ENCODE data around the gene HIVEP3. TPM values are rescaled to one million over a fixed set of nuclear protein-coding genes. Genes with fewer than 3 reads are reported as not detected.

Gene HIVEP3
- total RNA-seq, 1 experiment from 2014 or later, result 3.1 TPM

DNA sequence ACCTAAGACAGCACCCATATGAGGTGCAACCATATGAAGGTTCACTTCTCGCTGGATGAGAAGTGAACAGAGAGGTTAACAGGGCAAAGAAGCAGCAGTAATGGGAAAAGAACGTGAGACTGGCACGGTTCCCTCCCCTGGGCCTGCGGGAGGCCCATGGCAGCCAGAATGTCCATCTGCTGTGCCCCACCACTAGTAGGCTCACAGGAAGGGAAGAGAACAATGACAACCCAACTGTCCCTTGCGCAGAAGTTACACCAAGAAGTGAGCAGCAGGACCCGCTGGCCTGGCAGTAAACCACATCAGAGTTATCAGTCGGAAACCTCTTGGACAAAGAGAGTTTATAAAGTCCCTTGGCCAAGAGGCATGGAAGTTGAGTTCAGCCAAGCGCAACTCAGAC, 11.3 kb downstream of the HIVEP3 start:
- no peak for DNase-seq (ENCODE audit: low spot score)
- BruUV-seq (replicated peaks), result no TSS peak
- Histone ChIP-seq H3K27me3 (replicated peaks; ENCODE audit: insufficient read depth, low read depth, low read length, poor library complexity) (peaks cover 20% of the 10 kb centered on the region), H3K4me1 (ENCODE audit: insufficient read depth, low read length, poor library complexity, severe bottlenecking) (no peaks in the 10 kb centered on the region), H3K36me3 (ENCODE audit: insufficient read depth, low read length, poor library complexity, severe bottlenecking) (no peaks in the 10 kb centered on the region), H3K4me3 (ENCODE audit: low read depth, low read length, poor library complexity, severe bottlenecking) (no peak overlapping the region), H3K9me3 (ENCODE audit: low read depth, low read length, poor library complexity, severe bottlenecking) (no peaks in the 10 kb centered on the region), H3K27ac (ENCODE audit: low read depth, low read length, poor library complexity, severe bottlenecking) (no peak overlapping the region)
- intact Hi-C loops (cut with micrococcal nuclease; ENCODE audit: unreplicated experiment), result no loop called here
- TF ChIP-seq EZH2 (IDR thresholded peaks at IDR 0.05; ENCODE audit: borderline replicate concordance, low read depth, low read length, poor library complexity, severe bottlenecking), result no peak
- TF ChIP-seq, protein P1, sequence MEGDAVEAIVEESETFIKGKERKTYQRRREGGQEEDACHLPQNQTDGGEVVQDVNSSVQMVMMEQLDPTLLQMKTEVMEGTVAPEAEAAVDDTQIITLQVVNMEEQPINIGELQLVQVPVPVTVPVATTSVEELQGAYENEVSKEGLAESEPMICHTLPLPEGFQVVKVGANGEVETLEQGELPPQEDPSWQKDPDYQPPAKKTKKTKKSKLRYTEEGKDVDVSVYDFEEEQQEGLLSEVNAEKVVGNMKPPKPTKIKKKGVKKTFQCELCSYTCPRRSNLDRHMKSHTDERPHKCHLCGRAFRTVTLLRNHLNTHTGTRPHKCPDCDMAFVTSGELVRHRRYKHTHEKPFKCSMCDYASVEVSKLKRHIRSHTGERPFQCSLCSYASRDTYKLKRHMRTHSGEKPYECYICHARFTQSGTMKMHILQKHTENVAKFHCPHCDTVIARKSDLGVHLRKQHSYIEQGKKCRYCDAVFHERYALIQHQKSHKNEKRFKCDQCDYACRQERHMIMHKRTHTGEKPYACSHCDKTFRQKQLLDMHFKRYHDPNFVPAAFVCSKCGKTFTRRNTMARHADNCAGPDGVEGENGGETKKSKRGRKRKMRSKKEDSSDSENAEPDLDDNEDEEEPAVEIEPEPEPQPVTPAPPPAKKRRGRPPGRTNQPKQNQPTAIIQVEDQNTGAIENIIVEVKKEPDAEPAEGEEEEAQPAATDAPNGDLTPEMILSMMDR (conservative IDR thresholded peaks at IDR 0.05; ENCODE audit: low read depth, low read length), result no peak
- ChIA-PET CTCF (no interaction called here), POLR2A (ENCODE audit: low non-redundant PET) (no interaction called here)

DNA sequence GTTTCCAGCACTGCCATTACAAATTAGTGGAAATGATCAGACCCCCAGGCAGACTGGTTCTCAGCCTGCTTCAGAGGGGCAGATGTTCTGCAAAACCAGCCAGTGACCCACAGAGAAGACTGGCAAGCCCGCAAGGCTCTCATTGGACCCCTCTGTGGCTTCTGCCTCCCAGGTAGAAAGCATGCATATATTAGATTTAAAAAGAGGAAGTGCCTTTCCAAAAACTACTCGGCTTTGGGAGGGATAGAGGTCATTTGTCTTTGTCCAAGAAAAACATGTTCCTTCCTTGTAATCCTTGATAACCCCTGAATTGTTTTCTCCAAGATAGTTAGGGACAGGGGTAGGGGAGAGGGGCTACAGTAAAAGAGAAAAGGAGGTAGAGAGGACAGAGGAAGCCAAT, 11.8 kb downstream of the HIVEP3 start:
- Histone ChIP-seq H3K36me3 (ENCODE audit: insufficient read depth, low read length, poor library complexity, severe bottlenecking) (no peaks in the 10 kb centered on the region), H3K27ac (ENCODE audit: low read depth, low read length, poor library complexity, severe bottlenecking) (no peak overlapping the region), H3K27me3 (replicated peaks; ENCODE audit: insufficient read depth, low read depth, low read length, poor library complexity) (peaks cover 20% of the 10 kb centered on the region), H3K4me1 (ENCODE audit: insufficient read depth, low read length, poor library complexity, severe bottlenecking) (no peaks in the 10 kb centered on the region), H3K9me3 (ENCODE audit: low read depth, low read length, poor library complexity, severe bottlenecking) (no peaks in the 10 kb centered on the region), H3K4me3 (ENCODE audit: low read depth, low read length, poor library complexity, severe bottlenecking) (no peak overlapping the region)
- ChIA-PET POLR2A (ENCODE audit: low non-redundant PET) (no interaction called here), CTCF (no interaction called here)
- TF ChIP-seq, protein P1 (conservative IDR thresholded peaks at IDR 0.05; ENCODE audit: low read depth, low read length), result no peak
- TF ChIP-seq EZH2 (IDR thresholded peaks at IDR 0.05; ENCODE audit: borderline replicate concordance, low read depth, low read length, poor library complexity, severe bottlenecking), result no peak
- BruUV-seq (replicated peaks), result no TSS peak
- intact Hi-C loops (cut with micrococcal nuclease; ENCODE audit: unreplicated experiment), result no loop called here
- DNase-seq (ENCODE audit: low spot score), result no peak

DNA sequence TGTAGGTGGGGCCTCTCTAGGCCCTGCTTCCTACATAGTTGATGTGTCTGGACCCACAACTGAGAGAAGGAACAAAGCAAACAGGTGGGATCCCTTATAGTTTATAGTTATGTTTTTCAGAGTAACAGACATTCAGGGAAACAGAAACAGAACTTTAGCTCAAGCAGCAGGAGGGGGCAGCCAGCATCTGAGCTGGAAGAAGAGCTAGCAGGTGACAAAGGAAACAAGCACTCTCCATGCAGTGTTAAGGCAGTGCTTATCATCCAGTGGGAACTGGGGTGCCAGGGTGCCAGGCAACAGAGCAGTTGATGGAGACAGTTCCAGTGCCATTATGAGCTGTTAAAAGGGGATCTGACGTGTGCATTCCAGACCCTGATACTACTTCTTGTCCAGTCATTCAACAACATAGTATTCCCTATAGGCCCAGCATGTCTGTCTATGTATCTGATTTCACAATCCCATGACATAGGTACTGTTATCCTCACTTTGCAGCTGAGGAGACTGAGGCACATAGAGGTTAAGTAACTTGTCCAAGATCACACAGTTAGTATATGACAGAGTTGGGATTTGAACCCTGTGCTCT, 13.5 kb downstream of the HIVEP3 start:
- no peak for TF ChIP-seq EZH2 (IDR thresholded peaks at IDR 0.05; ENCODE audit: borderline replicate concordance, low read depth, low read length, poor library complexity, severe bottlenecking)
- TF ChIP-seq, protein P1 (conservative IDR thresholded peaks at IDR 0.05; ENCODE audit: low read depth, low read length), result no peak
- ChIA-PET POLR2A (ENCODE audit: low non-redundant PET) (no interaction called here), CTCF (no interaction called here)
- Histone ChIP-seq H3K27ac (ENCODE audit: low read depth, low read length, poor library complexity, severe bottlenecking) (no peak overlapping the region), H3K27me3 (replicated peaks; ENCODE audit: insufficient read depth, low read depth, low read length, poor library complexity) (peaks cover 13% of the 10 kb centered on the region), H3K36me3 (ENCODE audit: insufficient read depth, low read length, poor library complexity, severe bottlenecking) (no peaks in the 10 kb centered on the region), H3K4me3 (ENCODE audit: low read depth, low read length, poor library complexity, severe bottlenecking) (no peak overlapping the region), H3K9me3 (ENCODE audit: low read depth, low read length, poor library complexity, severe bottlenecking) (no peaks in the 10 kb centered on the region), H3K4me1 (ENCODE audit: insufficient read depth, low read length, poor library complexity, severe bottlenecking) (no peaks in the 10 kb centered on the region)
- BruUV-seq (replicated peaks), result no TSS peak
- intact Hi-C loops (cut with micrococcal nuclease; ENCODE audit: unreplicated experiment), result no loop called here
- DNase-seq (ENCODE audit: low spot score), result no peak
